HG02678 (cell line): ENCODE data around the gene IFNA7.
"Not testable (repeated sequence)": the region's sequence is repeated elsewhere in the genome, so short reads cannot be mapped to it uniquely, and the experiment has no call there.

Source experiments
- ATAC-seq: cut with Tn5 transposase; IDR thresholded peaks from one replicate; pipeline ENCODE4 v1.9.1; 2021; ENCODE audit warnings: mild to moderate bottlenecking, moderate library complexity; ENCODE audit not compliant: unreplicated experiment

Gene IFNA7

DNA sequence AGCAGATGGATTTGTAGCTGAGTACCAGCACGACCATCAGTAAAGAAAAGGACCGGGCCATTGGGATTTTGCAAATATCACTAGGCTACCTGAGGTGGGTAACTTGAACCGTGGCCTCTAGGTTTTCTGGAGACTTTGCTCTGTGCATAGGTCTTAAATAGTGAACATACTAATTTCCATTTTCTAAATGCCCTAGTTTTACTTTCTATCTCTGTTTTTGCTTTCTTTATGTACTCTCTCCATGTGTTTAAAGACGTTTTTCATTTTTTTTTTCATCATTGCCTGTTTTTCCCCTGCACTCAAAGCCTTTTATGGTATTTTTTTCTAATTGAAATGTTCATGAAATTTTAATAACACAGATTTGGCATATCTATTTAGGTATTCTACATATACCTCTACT is at the start of gene IFNA7:
Gene IFNA7 (minus strand): TSS at position 101 of the 400 bp plus-strand sequence. CDS start 40 bp downstream, at position 61.
- not testable (repeated sequence) for ATAC-seq

DNA sequence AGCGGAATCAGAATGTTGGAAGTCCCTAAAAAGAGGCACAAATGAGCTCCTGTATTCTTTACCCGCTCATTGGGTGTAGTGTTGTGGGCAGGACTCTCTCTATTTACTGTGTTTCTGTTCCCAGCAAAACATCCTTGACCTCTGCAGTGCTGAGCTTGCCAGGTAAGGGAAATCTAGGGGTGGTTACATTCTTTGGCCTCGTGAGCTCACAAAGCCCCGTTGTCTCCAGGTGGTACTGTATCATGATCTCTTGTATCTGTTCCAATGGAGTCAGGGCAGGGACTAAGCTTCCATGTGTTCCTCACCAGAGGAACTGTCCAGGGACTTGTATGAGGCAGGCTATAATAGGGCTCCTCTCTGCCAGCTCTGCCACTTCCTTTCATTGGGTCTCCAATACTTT is 49.6 kb upstream of the IFNA7 start:
- ATAC-seq = no peak

DNA sequence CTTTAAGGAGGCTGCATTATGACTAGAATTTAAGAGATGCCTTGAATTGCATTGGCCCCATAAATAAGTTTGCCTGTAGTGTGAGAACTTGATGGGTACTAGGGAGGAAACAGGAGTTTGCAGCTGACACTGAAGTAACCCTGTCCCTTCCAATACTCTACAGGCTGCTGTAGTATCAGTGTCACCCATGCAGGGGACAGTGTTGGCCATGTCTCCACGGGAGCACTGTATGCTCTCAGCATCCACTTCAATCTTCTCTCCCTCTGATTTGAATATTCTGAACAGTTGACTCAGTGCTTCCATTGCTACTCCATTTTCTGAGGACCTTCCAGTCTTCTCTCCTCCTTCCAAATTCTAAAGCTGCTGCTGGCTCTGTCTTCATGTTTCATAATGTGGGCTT is 49.2 kb upstream of the IFNA7 start:
- ATAC-seq = no peak

DNA sequence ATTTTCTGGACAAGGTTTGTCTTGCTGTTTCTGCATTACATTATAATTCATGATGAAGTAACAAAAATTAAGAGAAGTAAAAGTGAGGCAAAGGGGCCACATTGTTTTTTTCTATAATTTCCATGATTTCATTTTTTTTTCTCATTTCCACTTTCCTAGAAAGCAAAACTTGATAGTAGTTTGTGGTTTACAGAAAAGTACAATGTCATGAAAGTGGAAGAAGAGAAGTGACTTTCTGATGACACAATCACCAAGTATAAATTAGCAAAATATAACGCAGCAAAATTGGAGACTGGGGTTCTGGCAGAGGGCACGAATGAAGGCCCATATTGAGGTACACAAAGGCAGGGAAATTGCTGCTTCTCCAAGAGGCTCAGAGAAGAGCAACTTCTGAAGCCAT is 42.8 kb upstream of the IFNA7 start:
- ATAC-seq = no peak

DNA sequence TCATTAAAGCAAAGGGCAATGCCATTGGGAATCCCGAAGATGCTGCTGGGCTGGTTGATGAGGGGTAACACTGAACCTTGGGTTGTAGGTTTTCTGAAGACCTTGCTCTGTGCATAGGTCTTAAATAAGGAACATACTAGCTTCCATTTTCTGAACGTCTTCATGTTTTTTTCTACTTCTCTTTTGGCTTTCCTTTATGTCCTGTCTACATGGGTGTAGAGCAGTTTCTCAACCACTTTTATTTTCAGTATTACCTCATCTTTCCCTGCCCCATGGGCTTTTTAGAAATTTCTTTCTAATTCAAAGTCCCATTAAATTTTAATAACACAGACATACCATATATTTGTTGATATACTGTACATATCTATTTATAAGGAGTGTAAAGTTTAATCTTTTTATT is 37.9 kb upstream of the IFNA7 start, which contains the start of gene IFNA14:
Gene IFNA14 (minus strand): TSS at position 95 of the 400 bp plus-strand sequence. CDS start 70 bp downstream, at position 25.
- no peak for ATAC-seq

DNA sequence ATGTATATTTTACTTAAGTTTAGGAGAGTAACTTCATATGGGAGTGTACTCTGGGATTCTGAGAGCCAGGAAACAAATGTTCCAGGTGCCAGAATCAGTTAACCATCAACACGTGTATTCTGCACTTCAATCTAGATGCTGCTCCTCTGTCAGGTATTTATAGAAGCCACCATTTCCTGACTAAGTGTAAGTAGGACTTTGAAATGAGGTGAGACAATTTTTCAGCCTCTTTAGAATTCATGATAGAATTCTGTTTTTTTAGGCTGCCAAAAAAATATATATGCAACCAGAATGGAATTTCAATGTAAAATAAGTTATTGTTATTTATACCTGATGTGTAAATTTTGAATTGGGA is 34.3 kb upstream of the IFNA7 start:
- ATAC-seq = not testable (repeated sequence)

DNA sequence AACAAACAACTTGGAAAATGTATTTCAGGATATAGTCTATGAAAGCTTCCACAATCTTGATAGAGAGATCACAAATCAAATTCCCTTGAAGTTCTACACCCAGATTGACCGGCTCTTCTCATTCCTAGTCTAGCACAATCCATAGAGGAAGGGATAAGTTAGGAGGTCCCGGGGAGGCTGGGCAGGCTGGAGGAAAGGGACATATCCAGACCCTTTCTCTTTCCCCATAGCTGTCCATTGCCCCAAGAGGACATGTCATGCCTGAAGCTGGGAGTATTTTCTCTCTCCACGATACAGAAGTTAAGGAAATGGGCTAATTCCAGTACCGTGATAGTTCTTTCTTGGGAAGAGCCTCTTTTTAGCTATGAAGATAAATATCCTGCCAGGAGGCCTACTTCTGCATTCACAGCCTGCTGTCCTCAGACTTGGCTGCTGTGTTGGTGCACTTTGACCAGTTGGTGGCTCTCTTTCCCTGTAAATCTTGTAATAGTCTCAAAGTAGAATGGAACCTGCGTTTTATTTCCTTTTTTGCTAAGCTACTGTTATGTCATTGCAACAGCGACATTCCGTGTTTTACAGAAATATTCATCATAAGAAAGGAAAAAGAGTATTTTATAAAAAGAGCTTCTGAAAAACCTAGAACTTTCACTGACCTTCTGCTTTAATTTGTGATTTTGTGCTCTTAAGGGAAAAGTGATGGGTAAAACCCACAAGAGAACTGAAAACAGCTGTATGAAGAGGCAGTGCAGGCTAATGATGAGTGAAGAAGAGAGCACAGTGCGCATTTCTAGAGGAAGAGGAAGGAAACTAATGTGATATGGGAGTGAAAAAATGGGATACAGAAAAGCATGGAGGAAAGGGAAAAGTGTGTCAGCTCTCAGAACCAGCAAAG is 33.7 kb upstream of the IFNA7 start:
- ATAC-seq = peak; percentile 81

DNA sequence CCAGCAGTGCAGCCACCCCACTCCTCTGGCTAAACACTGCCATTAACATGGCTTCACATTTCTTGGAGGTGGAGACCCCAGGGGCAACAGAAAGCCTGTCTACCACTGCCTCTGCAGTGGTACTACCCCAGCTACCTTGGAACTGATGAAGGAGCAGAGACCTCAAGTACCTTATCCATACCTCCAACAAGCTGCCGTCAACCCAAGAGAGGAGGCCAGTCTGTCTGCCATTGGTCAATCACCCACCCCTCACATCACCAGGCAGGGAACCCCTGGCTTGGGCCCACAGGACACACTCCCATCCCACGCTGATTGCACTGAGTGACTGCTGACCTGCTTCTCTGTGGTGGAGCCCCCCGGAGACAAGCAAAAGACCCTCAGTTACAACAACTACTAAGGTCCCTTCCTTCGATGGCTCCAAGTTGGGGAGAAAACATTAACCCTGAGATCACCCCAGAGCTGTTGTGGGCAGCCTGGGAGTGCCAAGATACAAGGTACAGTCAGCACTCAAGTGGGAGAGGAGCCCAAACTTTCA is 32.2 kb upstream of the IFNA7 start:
- ATAC-seq = no peak

DNA sequence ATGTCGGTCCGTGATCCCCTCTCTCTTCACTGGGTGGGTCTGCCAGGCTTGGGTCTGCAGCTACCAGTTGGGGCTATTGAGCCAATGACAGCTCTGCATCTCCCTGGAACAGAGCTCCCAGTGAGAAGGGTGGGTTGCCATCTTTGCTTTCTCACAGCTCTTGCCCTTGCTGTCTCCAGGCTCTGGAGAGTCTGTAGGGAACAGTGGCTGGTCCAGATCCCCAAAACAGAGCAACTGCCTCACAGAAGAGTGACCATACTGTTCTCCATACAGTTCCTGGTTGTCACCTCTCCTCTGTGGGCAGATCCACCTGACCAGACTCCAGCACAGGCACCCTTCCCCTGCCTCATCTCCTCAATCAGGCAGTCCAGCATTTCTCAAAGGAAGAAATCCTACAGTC is 31.3 kb upstream of the IFNA7 start:
- no peak for ATAC-seq

DNA sequence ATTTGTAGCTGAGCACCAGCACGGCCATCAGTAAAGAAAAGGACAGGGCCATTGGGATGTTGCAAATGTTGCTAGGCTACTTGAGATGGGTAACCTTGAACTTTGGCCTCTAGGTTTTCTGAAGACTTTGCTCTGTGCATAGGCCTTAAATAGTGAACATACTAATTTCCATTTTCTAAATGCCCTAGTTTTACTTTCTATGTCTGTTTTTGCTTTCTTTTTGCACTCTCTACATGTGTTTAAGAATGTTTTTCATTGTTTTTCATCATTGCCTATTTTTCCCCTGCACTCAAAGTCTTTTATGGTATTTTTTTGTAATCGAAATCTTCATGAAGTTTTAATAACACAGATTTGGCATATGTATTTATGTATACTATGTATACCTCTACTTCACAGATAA is 26.1 kb upstream of the IFNA7 start, which contains the start of gene IFNA17:
Gene IFNA17 (minus strand): TSS at position 101 of the 400 bp plus-strand sequence. CDS start 49 bp downstream, at position 52.
- ATAC-seq = no peak

DNA sequence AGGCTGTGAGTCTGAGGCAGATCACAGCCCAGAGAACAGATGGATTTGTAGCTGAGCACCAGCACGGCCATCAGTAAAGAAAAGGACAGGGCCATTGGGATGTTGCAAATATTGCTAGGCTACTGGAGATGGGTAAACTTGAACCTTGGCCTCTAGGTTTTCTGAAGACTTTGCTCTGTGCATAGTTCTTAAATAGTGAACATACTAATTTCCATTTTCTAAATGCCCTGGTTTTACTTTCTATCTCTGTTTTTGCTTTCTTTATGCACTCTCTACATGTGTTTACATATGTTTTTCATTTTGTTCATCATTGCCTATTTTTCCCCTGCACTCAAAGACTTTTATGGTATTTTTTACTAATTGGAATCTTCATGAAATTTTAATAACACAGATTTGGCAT is 15.2 kb upstream of the IFNA7 start, which contains the start of gene IFNA16:
Gene IFNA16 (minus strand): TSS at position 101 of the 400 bp plus-strand sequence. CDS start 6 bp downstream, at position 95.
- not testable (repeated sequence) for ATAC-seq

DNA sequence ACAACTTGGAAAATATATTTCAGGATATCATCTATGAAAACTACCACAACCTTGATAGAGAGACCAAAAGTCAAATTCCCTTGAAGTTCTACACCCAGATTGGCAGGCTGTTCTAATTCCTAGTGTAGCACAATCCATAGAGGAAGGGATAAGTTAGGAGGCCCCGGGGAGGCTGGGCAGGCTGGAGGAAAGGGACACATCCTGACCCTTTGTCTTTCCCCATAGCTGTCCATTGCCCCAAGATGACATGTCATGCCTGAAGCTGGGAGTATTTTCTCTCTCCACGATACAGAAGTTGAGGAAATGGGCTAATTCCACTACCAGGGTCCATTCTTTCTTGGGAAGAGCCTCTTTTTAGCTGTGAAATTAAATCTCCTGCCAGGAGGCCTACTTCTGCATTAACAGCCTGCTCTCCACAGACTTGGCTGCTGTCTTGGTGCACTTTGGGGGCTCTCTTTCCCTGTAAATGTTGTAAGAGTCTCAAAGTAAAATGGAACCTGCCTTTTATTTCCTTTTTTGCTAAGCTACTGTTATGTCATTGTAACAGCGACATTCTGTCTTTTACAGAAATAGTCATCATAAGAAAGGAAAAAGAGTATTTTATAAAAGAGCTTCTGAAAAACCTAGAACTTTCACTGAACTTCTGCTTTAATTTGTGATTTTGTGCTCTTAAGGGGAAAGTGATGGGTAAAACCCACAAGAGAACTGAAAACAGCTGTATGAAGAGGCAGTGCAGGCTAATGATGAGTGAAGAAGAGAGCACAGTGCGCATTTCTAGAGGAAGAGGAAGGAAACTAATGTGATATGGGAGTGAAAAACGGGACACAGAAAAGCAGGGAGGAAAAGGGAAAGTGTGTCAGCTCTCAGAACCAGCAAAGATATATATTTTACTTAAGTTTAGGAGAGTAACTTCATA is 11.7 kb upstream of the IFNA7 start:
- peak; percentile 71 for ATAC-seq

DNA sequence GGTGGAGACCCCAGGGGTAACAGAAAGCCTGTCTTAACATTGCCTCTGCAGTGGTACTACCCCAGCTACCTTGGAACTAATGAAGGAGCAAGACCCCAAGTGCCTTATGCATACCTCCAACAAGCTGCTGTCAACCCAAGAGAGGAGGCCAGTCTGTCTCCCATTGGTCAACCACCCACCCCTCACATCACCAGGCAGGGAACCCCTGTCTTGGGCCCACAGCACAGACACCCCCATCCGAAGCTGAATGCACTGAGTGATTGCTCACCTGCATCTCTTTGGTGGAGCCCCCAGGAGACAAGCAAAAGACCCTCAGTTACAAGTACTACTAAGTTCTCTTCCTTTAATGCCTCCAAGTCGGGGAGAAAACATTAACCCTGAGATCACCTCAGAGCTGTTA is 10.2 kb upstream of the IFNA7 start:
- not testable (repeated sequence) for ATAC-seq

DNA sequence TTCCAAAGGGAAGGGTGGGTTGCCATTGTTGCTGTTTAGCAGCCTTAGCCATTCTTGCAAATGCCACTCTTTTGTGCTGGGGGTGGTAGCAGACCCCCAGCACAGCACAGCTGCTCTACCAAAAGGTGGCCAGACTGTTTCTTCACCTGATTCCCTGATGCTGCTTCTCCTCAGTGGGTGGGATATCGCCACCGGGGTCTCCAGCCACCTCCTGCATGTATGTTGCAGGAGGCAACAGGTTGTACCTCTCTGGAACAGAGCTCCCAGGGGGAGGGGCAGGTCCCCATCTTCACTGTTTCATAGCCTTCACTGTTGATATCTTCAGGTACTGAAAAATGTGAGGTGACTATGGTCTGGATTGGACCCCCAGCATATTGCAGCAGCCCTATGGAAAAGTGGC is 8.8 kb upstream of the IFNA7 start:
- ATAC-seq = not testable (repeated sequence)

DNA sequence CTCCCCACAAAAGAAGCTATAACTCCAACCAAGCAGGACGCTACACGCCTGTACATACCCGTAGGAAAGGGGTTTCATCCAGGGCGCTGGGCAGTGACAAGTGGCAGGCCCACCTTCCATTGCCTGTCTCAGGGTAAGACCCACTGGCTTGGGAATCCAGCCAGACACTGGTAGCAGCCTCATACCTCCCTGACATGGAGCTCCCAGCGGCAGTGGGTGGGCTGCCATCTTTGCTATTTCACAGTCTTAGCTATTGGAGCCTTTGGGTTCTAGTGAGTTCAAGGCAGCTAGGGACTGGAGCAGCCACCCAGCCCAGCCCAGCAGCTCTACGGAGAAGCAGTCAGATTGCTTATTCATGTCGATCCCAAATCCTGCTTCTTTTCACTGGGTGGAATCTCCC is 8.3 kb upstream of the IFNA7 start:
- ATAC-seq = no peak

DNA sequence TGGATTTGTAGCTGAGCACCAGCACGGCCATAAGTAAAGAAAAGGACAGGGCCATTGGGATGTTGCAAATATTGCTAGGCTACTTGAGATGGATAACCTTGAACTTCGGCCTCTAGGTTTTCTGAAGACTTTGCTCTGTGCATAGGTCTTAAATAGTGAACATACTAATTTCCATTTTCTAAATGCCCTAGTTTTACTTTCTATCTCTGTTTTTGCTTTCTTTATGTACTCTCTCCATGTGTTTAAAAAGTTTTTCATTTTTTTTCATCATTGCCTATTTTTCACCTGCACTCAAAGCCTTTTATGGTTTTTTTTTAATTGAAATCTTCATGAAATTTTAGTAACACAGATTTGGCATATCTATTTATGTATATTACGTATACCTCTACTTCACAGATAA is 5.0 kb upstream of the IFNA7 start, which contains the start of gene IFNA10:
Gene IFNA10 (minus strand): TSS at position 101 of the 400 bp plus-strand sequence. CDS start 46 bp downstream, at position 55.
- not testable (repeated sequence) for ATAC-seq

DNA sequence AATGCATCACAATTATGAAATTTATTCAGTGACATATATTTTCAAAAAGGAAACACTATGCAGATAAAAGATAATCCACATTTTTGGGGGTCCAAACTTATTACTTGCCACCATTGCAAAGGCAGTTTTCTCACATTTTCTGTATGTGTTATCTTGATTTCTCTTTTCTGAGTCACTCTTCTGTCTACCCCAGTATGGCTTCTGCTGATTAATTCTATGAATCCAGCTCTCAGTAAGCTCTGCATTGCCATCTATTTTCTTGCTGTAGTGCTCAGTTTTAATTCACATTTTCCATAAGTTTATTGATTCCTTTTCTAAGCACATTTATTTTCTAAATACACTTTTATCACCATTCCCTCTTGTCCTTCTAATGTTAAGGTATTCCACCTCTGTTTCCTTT is 3.2 kb upstream of the IFNA7 start:
- no peak for ATAC-seq

DNA sequence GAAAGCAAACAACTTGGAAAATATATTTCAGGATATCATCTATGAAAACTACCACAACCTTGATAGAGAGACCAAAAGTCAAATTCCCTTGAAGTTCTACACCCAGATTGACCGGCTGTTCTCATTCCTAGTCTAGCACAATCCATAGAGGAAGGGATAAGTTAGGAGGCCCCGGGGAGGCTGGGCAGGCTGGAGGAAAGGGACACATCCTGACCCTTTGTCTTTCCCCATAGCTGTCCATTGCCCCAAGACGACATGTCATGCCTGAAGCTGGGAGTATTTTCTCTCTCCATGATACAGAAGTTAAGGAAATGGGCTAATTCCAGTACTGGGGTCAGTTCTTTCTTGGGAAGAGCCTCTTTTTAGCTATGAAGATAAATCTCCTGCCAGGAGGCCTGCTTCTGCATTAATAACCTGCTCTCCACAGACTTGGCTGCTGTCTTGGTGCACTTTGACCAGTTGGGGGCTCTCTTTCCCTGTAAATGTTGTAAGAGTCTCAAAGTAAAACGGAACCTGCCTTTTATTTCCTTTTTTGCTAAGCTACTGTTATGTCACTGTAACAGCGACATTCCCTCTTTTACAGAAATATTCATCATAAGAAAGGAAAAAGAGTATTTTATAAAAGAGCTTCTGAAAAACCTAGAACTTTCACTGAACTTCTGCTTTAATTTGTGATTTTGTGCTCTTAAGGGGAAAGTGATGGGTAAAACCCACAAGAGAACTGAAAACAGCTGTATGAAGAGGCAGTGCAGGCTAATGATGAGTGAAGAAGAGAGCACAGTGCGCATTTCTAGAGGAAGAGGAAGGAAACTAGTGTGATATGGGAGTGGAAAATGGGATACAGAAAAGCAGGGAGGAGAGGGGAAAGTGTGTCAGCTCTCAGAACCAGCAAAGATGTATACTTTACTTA is 6.9 kb downstream of the IFNA7 start:
- peak; percentile 95 for ATAC-seq

DNA sequence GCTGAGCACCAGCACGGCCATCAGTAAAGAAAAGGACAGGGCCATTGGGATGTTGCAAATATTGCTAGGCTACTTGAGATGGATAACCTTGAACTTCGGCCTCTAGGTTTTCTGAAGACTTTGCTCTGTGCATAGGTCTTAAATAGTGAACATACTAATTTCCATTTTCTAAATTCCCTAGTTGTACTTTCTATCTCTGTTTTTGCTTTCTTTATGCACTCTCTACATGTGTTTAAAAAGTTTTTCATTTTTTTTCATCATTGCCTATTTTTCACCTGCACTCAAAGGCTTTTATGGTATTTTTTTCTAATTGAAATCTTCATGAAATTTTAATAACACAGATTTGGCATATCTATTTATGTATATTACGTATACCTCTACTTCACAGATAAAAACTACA is 14.5 kb downstream of the IFNA7 start, which contains the start of gene IFNA4:
Gene IFNA4 (minus strand): TSS at position 101 of the 400 bp plus-strand sequence. CDS start 56 bp downstream, at position 45.
- ATAC-seq = not testable (repeated sequence)
